ENCODE data around the gene CCDC74B.
A peak's percentile ranks its signal among the peaks of the same experiment; 100 is the strongest.
"Not testable (repeated sequence)": the region's sequence is repeated elsewhere in the genome, so short reads cannot be mapped to it uniquely, and the experiment has no call there.

Gene CCDC74B

GRCh38 chr2:130165293-130166016 is 20.5 kb upstream of the CCDC74B start:
- DNase-seq (ENCODE audit: low read depth), result no peak

- DNase-seq (ENCODE audit: low read depth), result no peak
These were observed 18.1 kb upstream of the CCDC74B start for GRCh38 chr2:130162968-130163367.

- not testable (repeated sequence) for DNase-seq (ENCODE audit: low read depth)
These were observed 17.6 kb upstream of the CCDC74B start for GRCh38 chr2:130162486-130162885.

- not testable (repeated sequence) for DNase-seq (ENCODE audit: low read depth)
These were observed 16.2 kb upstream of the CCDC74B start for GRCh38 chr2:130160838-130161705.

- no peak for DNase-seq (ENCODE audit: low read depth)
These were observed 15.2 kb upstream of the CCDC74B start for GRCh38 chr2:130160131-130160530.

GRCh38 chr2:130159376-130159775 is 14.5 kb upstream of the CCDC74B start:
- DNase-seq (ENCODE audit: low read depth), result not testable (repeated sequence)

GRCh38 chr2:130158631-130159030 is 13.7 kb upstream of the CCDC74B start:
- no peak for DNase-seq (ENCODE audit: low read depth)

GRCh38 chr2:130157825-130158514 is 13.1 kb upstream of the CCDC74B start:
- DNase-seq (ENCODE audit: low read depth), result peak; percentile 17

- DNase-seq (ENCODE audit: low read depth), result not testable (repeated sequence)
These were observed 12.4 kb upstream of the CCDC74B start for GRCh38 chr2:130157354-130157753.

- DNase-seq (ENCODE audit: low read depth), result no peak
These were observed 11.7 kb upstream of the CCDC74B start for GRCh38 chr2:130156624-130157004.

GRCh38 chr2:130155956-130156623 is 11.2 kb upstream of the CCDC74B start:
- DNase-seq (ENCODE audit: low read depth), result peak; percentile 48

GRCh38 chr2:130154773-130155765 is 10.2 kb upstream of the CCDC74B start:
- DNase-seq (ENCODE audit: low read depth), result no peak

GRCh38 chr2:130154423-130154770 is 9.5 kb upstream of the CCDC74B start:
- not testable (repeated sequence) for DNase-seq (ENCODE audit: low read depth)

- not testable (repeated sequence) for DNase-seq (ENCODE audit: low read depth)
These were observed 9.0 kb upstream of the CCDC74B start for GRCh38 chr2:130153721-130154422.

GRCh38 chr2:130152816-130153595 is 8.1 kb upstream of the CCDC74B start:
- DNase-seq (ENCODE audit: low read depth), result no peak

GRCh38 chr2:130152136-130152815 is 7.4 kb upstream of the CCDC74B start:
- DNase-seq (ENCODE audit: low read depth), result not testable (repeated sequence)

- not testable (repeated sequence) for DNase-seq (ENCODE audit: low read depth)
These were observed 6.2 kb upstream of the CCDC74B start for GRCh38 chr2:130151145-130151512.

- DNase-seq (ENCODE audit: low read depth), result no peak
These were observed 5.6 kb upstream of the CCDC74B start for GRCh38 chr2:130150181-130151144.

Measured in iris pigment epithelial cell (primary cell).